ENCODE measurements around the gene ANKRD55.

DNA sequence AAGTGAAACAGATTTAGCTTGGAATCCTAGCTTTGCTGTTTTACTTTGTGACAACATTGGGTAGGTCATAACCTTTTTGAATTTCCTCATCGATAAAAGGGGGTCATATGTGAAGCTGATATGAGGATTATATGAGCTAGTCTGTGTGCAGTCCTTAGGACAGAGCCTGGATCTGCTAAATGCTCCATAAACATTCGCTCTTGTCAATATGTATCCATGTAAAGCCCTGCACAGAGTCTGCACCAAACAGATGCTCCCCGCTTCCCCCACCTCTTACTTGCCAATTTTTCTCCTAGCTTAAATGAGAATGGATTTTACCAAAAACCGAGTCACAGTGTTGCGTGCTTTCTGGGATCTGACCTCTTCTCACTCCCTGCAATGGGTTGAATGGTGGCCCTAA, 5.4 kb downstream of the ANKRD55 start:
- TF ChIP-seq POLR2AphosphoS5 (IDR thresholded peaks at IDR 0.05; ENCODE audit: low read depth, low read length) = no peak
- TF ChIP-seq, protein P1, sequence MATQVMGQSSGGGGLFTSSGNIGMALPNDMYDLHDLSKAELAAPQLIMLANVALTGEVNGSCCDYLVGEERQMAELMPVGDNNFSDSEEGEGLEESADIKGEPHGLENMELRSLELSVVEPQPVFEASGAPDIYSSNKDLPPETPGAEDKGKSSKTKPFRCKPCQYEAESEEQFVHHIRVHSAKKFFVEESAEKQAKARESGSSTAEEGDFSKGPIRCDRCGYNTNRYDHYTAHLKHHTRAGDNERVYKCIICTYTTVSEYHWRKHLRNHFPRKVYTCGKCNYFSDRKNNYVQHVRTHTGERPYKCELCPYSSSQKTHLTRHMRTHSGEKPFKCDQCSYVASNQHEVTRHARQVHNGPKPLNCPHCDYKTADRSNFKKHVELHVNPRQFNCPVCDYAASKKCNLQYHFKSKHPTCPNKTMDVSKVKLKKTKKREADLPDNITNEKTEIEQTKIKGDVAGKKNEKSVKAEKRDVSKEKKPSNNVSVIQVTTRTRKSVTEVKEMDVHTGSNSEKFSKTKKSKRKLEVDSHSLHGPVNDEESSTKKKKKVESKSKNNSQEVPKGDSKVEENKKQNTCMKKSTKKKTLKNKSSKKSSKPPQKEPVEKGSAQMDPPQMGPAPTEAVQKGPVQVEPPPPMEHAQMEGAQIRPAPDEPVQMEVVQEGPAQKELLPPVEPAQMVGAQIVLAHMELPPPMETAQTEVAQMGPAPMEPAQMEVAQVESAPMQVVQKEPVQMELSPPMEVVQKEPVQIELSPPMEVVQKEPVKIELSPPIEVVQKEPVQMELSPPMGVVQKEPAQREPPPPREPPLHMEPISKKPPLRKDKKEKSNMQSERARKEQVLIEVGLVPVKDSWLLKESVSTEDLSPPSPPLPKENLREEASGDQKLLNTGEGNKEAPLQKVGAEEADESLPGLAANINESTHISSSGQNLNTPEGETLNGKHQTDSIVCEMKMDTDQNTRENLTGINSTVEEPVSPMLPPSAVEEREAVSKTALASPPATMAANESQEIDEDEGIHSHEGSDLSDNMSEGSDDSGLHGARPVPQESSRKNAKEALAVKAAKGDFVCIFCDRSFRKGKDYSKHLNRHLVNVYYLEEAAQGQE (IDR thresholded peaks at IDR 0.05; ENCODE audit: insufficient read depth in 1 of 2, low read depth in 2 of 2, low read length in 2 of 2) = no peak
- TF ChIP-seq TAF1 (IDR thresholded peaks at IDR 0.05; ENCODE audit: borderline replicate concordance, insufficient read depth, low read length) = no peak
